GM12891 (cell line): ENCODE data around the gene ZGPAT.

Source experiments
- DNase-seq: peaks from one replicate; pipeline ENCODE4 v3.0.0; 2011; ENCODE audit warnings: low spot score; ENCODE audit not compliant: insufficient read length
- FAIRE-seq: peaks from 2 replicates; lab custom pipeline; 2011; peaks lifted over from hg19 to GRCh38; lab: Jason Lieb, UNC
- PAX5 ChIP-seq: IDR thresholded peaks from 2 replicates; pipeline ENCODE4 v1.6.1; 2011; ENCODE audit warnings: low read length, moderate library complexity, mild to moderate bottlenecking; ENCODE audit not compliant: insufficient read depth, severe bottlenecking
- POLR2A ChIP-seq: IDR thresholded peaks from 2 replicates; pipeline ENCODE4 v1.6.1; 2011; ENCODE audit warnings: low read depth, low read length, control low read depth
- POLR2AphosphoS5 ChIP-seq: IDR thresholded peaks from 2 replicates; pipeline ENCODE4 v1.6.1; 2011; ENCODE audit warnings: low read depth, low read length, control low read depth
- POU2F2 ChIP-seq: IDR thresholded peaks from 2 replicates; pipeline ENCODE4 v1.6.1; 2011; ENCODE audit warnings: low read depth, mild to moderate bottlenecking, control low read depth, low read length, moderate library complexity
- SPI1 ChIP-seq: IDR thresholded peaks from 2 replicates; pipeline ENCODE4 v1.6.1; 2011; ENCODE audit warnings: low read depth, low read length, control low read depth
- TAF1 ChIP-seq: IDR thresholded peaks from 2 replicates; pipeline ENCODE4 v1.6.1; 2011; ENCODE audit warnings: low read depth, low read length, control low read depth

Gene ZGPAT

GRCh38 chr20:63778034-63778752, 70.4 kb downstream of the ZGPAT start:
- TF ChIP-seq SPI1 (no peak), POU2F2 (no peak)
- FAIRE-seq (no peak), DNase-seq (no peak)

GRCh38 chr20:63778857-63779256, 71.0 kb downstream of the ZGPAT start:
- TF ChIP-seq PAX5 = no peak
- no peak for TF ChIP-seq POLR2A
- TF ChIP-seq POU2F2 = no peak
- no peak for TF ChIP-seq POLR2AphosphoS5
- no peak for TF ChIP-seq SPI1
- TF ChIP-seq TAF1 = no peak
- DNase-seq (no peak), FAIRE-seq (no peak)

- no peak for TF ChIP-seq POLR2AphosphoS5
- TF ChIP-seq POLR2A = no peak
- TF ChIP-seq PAX5 = no peak
- no peak for TF ChIP-seq TAF1
- TF ChIP-seq POU2F2 = no peak
- no peak for TF ChIP-seq SPI1
- DNase-seq (no peak), FAIRE-seq (no peak)
Observed at GRCh38 chr20:63781181-63781580, 73.3 kb downstream of the ZGPAT start.

- DNase-seq = no peak
- no peak for FAIRE-seq
- TF ChIP-seq PAX5 (no peak), SPI1 (no peak), TAF1 (no peak), POLR2AphosphoS5 (no peak), POLR2A (no peak), POU2F2 (no peak)
Observed at GRCh38 chr20:63782051-63782471, 74.2 kb downstream of the ZGPAT start.

- FAIRE-seq = no peak
- DNase-seq = no peak
- TF ChIP-seq POLR2AphosphoS5 (no peak), TAF1 (no peak), POLR2A (no peak), PAX5 (no peak), SPI1 (no peak), POU2F2 (no peak)
Observed at GRCh38 chr20:63782521-63782971, 74.7 kb downstream of the ZGPAT start.

GRCh38 chr20:63783970-63784369, 76.1 kb downstream of the ZGPAT start:
- DNase-seq (no peak), FAIRE-seq (no peak)
- no peak for TF ChIP-seq TAF1
- no peak for TF ChIP-seq POU2F2
- no peak for TF ChIP-seq SPI1
- TF ChIP-seq POLR2A = no peak
- no peak for TF ChIP-seq POLR2AphosphoS5
- TF ChIP-seq PAX5 = no peak

GRCh38 chr20:63785691-63786131, 77.9 kb downstream of the ZGPAT start:
- DNase-seq = no peak
- TF ChIP-seq POLR2AphosphoS5 (no peak), PAX5 (no peak), SPI1 (no peak), POLR2A (no peak), TAF1 (no peak), POU2F2 (no peak)
- FAIRE-seq = no peak
